Activated CD4-positive, alpha-beta T cell treated with anti-CD3 and anti-CD28 coated beads, Interleukin-2, amount 50 U/mL, for 4 hours (primary cell): Measurements from ENCODE around the gene CHST11.
"Not testable (repeated sequence)": the region's sequence is repeated elsewhere in the genome, so short reads cannot be mapped to it uniquely, and the experiment has no call there.

Experiments used
- DNase-seq, 2 experiments: peaks; one replicate each; pipeline ENCODE4 v3.0.0-alpha.2; 2020

The CHST11 gene

GRCh38 chr12:104568935-104569334 is 112.2 kb downstream of the CHST11 start:
- no peak for DNase-seq

- no peak for DNase-seq
Measured at GRCh38 chr12:104569346-104570173, 112.8 kb downstream of the CHST11 start.

GRCh38 chr12:104570174-104570907 is 113.6 kb downstream of the CHST11 start:
- DNase-seq, result no peak

- no peak for DNase-seq
Measured at GRCh38 chr12:104571328-104571727, 114.6 kb downstream of the CHST11 start.

GRCh38 chr12:104574353-104574752 is 117.6 kb downstream of the CHST11 start:
- not testable (repeated sequence) for DNase-seq

- DNase-seq, result peak; percentile 6 to 7
Measured at GRCh38 chr12:104574758-104575157, 118.0 kb downstream of the CHST11 start.

GRCh38 chr12:104575442-104576186 is 118.9 kb downstream of the CHST11 start:
- DNase-seq, result no peak

- DNase-seq, result no peak
Measured at GRCh38 chr12:104576187-104576778, 119.5 kb downstream of the CHST11 start.

- no peak for DNase-seq
Measured at GRCh38 chr12:104576980-104577580, 120.3 kb downstream of the CHST11 start.

GRCh38 chr12:104577581-104577981 is 120.8 kb downstream of the CHST11 start:
- DNase-seq, result no peak

GRCh38 chr12:104578453-104578852 is 121.7 kb downstream of the CHST11 start:
- DNase-seq, result no peak

GRCh38 chr12:104579718-104580495 is 123.2 kb downstream of the CHST11 start:
- DNase-seq, result no peak

GRCh38 chr12:104581005-104581570 is 124.3 kb downstream of the CHST11 start:
- no peak for DNase-seq

GRCh38 chr12:104582739-104583138 is 126.0 kb downstream of the CHST11 start:
- DNase-seq, result no peak

GRCh38 chr12:104583301-104583700 is 126.6 kb downstream of the CHST11 start:
- no peak for DNase-seq

GRCh38 chr12:104585448-104586055 is 128.8 kb downstream of the CHST11 start:
- DNase-seq, result no peak

GRCh38 chr12:104586351-104586919 is 129.7 kb downstream of the CHST11 start:
- no peak for DNase-seq

- no peak for DNase-seq
Measured at GRCh38 chr12:104588047-104588920, 131.5 kb downstream of the CHST11 start.

GRCh38 chr12:104588921-104589590 is 132.3 kb downstream of the CHST11 start:
- no peak for DNase-seq
